DOHH2 (cell line): ENCODE measurements around the gene SAC3D1.

ENCODE experiments used
- H3F3A ChIP-seq: fragments of 200-600 bp; sonication (generic), shearing (Covaris generic); 2 replicates; pipeline ENCODE4 v1.6.0; 2016; ENCODE audit warnings: antibody characterized with exemption, mild to moderate bottlenecking; ENCODE audit not compliant: control insufficient read depth, insufficient read depth
- H3K27ac ChIP-seq: fragments of 200-600 bp; sonication (generic); 2 replicates; pipeline ENCODE4 v1.5.1; 2014; ENCODE audit warnings: low read depth, mild to moderate bottlenecking, low read length, moderate library complexity
- H3K27me3 ChIP-seq: fragments of 200-600 bp; sonication (generic); 2 replicates; pipeline ENCODE4 v1.6.1; 2014; ENCODE audit warnings: mild to moderate bottlenecking, low read length, mixed read lengths; ENCODE audit not compliant: control insufficient read depth
- H3K36me3 ChIP-seq: fragments of 200-600 bp; sonication (generic); 2 replicates; pipeline ENCODE4 v1.6.1; 2014; ENCODE audit warnings: mild to moderate bottlenecking, low read length, moderate library complexity, mixed read lengths; ENCODE audit not compliant: control insufficient read depth
- H3K4me1 ChIP-seq: fragments of 200-600 bp; sonication (generic); 2 replicates; pipeline ENCODE4 v1.6.1; 2014; ENCODE audit warnings: mild to moderate bottlenecking, low read length, mixed read lengths; ENCODE audit not compliant: control insufficient read depth
- H3K4me2 ChIP-seq: fragments of 200-600 bp; sonication (generic); 2 replicates; pipeline ENCODE4 v1.6.0; 2014; ENCODE audit warnings: mild to moderate bottlenecking, low read length, moderate library complexity
- H3K4me3 ChIP-seq: fragments of 200-600 bp; sonication (generic); 2 replicates; pipeline ENCODE4 v1.5.1; 2014; ENCODE audit warnings: mild to moderate bottlenecking, low read length, mixed read lengths
- H3K79me2 ChIP-seq: fragments of 200-600 bp; sonication (generic); 2 replicates; pipeline ENCODE4 v1.6.1; 2014; ENCODE audit warnings: mild to moderate bottlenecking, low read length, mixed read lengths; ENCODE audit not compliant: control insufficient read depth
- H3K9me2 ChIP-seq: fragments of 200-600 bp; sonication (generic); replicated peaks from 2 replicates; pipeline ENCODE4 v1.6.1; 2014; ENCODE audit warnings: mild to moderate bottlenecking, low read length, mixed read lengths; ENCODE audit not compliant: control insufficient read depth
- H3K9me3 ChIP-seq: fragments of 200-600 bp; sonication (generic); 2 replicates; pipeline ENCODE4 v1.6.1; 2014; ENCODE audit warnings: antibody characterized with exemption, low read length, mixed read lengths; ENCODE audit not compliant: control insufficient read depth, insufficient read depth
- H4K20me1 ChIP-seq: fragments of 200-600 bp; sonication (generic); 2 replicates; pipeline ENCODE4 v1.6.0; 2014; ENCODE audit warnings: low read depth, mild to moderate bottlenecking, antibody characterized with exemption, low read length, moderate library complexity; ENCODE audit not compliant: control insufficient read depth, insufficient read depth
- CTCF ChIP-seq: fragments of 200-600 bp; sonication (generic); IDR thresholded peaks from one replicate; pipeline ENCODE4 v1.5.1; 2014; ENCODE audit warnings: antibody characterized with exemption, mild to moderate bottlenecking, low read depth, low read length; ENCODE audit not compliant: poor library complexity, severe bottlenecking
- EZH2phosphoT487 ChIP-seq: fragments of 200-600 bp; sonication (generic); IDR thresholded peaks from 2 replicates; pipeline ENCODE4 v1.6.1; 2017; ENCODE audit warnings: borderline replicate concordance, mild to moderate bottlenecking, antibody characterized with exemption, low read length, moderate library complexity, mixed read lengths

The SAC3D1 gene

GRCh38 chr11:65034423-65034822, 6.6 kb upstream of the SAC3D1 start:
- Histone ChIP-seq H3K79me2 (no peaks in the 10 kb centered on the region), H3K27me3 (no peaks in the 10 kb centered on the region), H3F3A (no peaks in the 10 kb centered on the region; the same call in 1 of the 2 replicates), H3K4me3 (no peak overlapping the region), H3K4me1 (peaks cover 10% of the 10 kb centered on the region), H3K4me2 (no peak overlapping the region), H3K27ac (no peak overlapping the region), H3K9me2 (no peaks in the 10 kb centered on the region), H4K20me1 (no peaks in the 10 kb centered on the region), H3K36me3 (peaks cover 16% of the 10 kb centered on the region; the same call in 1 of the 2 replicates), H3K9me3 (no peaks in the 10 kb centered on the region)
- no peak for TF ChIP-seq EZH2phosphoT487
- no peak for TF ChIP-seq CTCF

GRCh38 chr11:65035579-65035978, 5.4 kb upstream of the SAC3D1 start:
- H3K27ac ChIP-seq: no peak overlapping the region
- H4K20me1 ChIP-seq: no peaks in the 10 kb centered on the region
- H3K4me2 ChIP-seq: no peak overlapping the region
- no peaks in the 10 kb centered on the region for H3K9me2 ChIP-seq
- H3K36me3 ChIP-seq: peaks cover 21% of the 10 kb centered on the region; the same call in 1 of the 2 replicates
- TF ChIP-seq EZH2phosphoT487 (no peak), CTCF (no peak)
- H3K79me2 ChIP-seq: no peaks in the 10 kb centered on the region
- peaks cover 21% of the 10 kb centered on the region for H3K4me1 ChIP-seq
- no peaks in the 10 kb centered on the region for H3K27me3 ChIP-seq
- H3K9me3 ChIP-seq: no peaks in the 10 kb centered on the region
- no peak overlapping the region for H3K4me3 ChIP-seq
- H3F3A ChIP-seq: peaks cover 2% of the 10 kb centered on the region; the same call in 1 of the 2 replicates

- H3K4me3 ChIP-seq: no peak overlapping the region
- H3K9me2 ChIP-seq: no peaks in the 10 kb centered on the region
- H3K27me3 ChIP-seq: no peaks in the 10 kb centered on the region
- peaks cover 20% of the 10 kb centered on the region; the same call in 1 of the 2 replicates for H3K36me3 ChIP-seq
- peaks cover 7% of the 10 kb centered on the region for H3K79me2 ChIP-seq
- H3K4me1 ChIP-seq: peaks cover 24% of the 10 kb centered on the region
- no peak overlapping the region for H3K4me2 ChIP-seq
- no peak overlapping the region for H3K27ac ChIP-seq
- H3F3A ChIP-seq: peaks cover 2% of the 10 kb centered on the region; the same call in 1 of the 2 replicates
- H3K9me3 ChIP-seq: no peaks in the 10 kb centered on the region
- TF ChIP-seq CTCF (no peak), EZH2phosphoT487 (no peak)
- no peaks in the 10 kb centered on the region for H4K20me1 ChIP-seq
These were observed 4.1 kb upstream of the SAC3D1 start for GRCh38 chr11:65036931-65037330.
